ENCODE results near the gene ST8SIA1.

The ST8SIA1 gene

GRCh38 chr12:22307811-22308210, 26.7 kb downstream of the ST8SIA1 start:
- Histone ChIP-seq H3K4me2 (ENCODE audit: low read depth, low read length) (no peak overlapping the region), H3K79me2 (ENCODE audit: low read length) (no peaks in the 10 kb centered on the region), H3K36me3 (replicated peaks; ENCODE audit: insufficient read depth, low read length) (no peaks in the 10 kb centered on the region), H3K27me3 (replicated peaks; ENCODE audit: insufficient read depth, low read length) (no peaks in the 10 kb centered on the region), H3F3A (ENCODE audit: insufficient read depth, low read length) (no peaks in the 10 kb centered on the region), H3K4me3 (ENCODE audit: low read length) (no peak overlapping the region), H3K27ac (ENCODE audit: low read length) (no peak overlapping the region), H3K9me2 (replicated peaks; ENCODE audit: insufficient read depth, low read length) (no peaks in the 10 kb centered on the region), H3K9me3 (replicated peaks; ENCODE audit: insufficient read depth, low read length) (no peaks in the 10 kb centered on the region), H3K4me1 (ENCODE audit: low read length) (no peaks in the 10 kb centered on the region), H3K9ac (ENCODE audit: low read length) (no peak overlapping the region), H2AFZ (ENCODE audit: low read length) (no peak overlapping the region), H4K20me1 (ENCODE audit: insufficient read depth, low read length) (no peaks in the 10 kb centered on the region)
- DNase-seq = no peak
- TF ChIP-seq EZH2phosphoT487 (IDR thresholded peaks at IDR 0.05; ENCODE audit: low read length) (no peak), CTCF (IDR thresholded peaks at IDR 0.05; ENCODE audit: low read length) (no peak), EZH2 (optimal IDR thresholded peaks at IDR 0.05; ENCODE audit: low read depth, low read length) (no peak)

- H2AFZ ChIP-seq (ENCODE audit: low read length) = no peak overlapping the region
- H3K27me3 ChIP-seq (replicated peaks; ENCODE audit: insufficient read depth, low read length) = no peaks in the 10 kb centered on the region
- no peak for DNase-seq
- H3K27ac ChIP-seq (ENCODE audit: low read length) = no peak overlapping the region
- H4K20me1 ChIP-seq (ENCODE audit: insufficient read depth, low read length) = no peaks in the 10 kb centered on the region
- H3K36me3 ChIP-seq (replicated peaks; ENCODE audit: insufficient read depth, low read length) = no peaks in the 10 kb centered on the region
- no peak overlapping the region for H3K4me3 ChIP-seq (ENCODE audit: low read length)
- H3K9ac ChIP-seq (ENCODE audit: low read length) = no peak overlapping the region
- TF ChIP-seq EZH2phosphoT487 (IDR thresholded peaks at IDR 0.05; ENCODE audit: low read length) (no peak), EZH2 (optimal IDR thresholded peaks at IDR 0.05; ENCODE audit: low read depth, low read length) (no peak), CTCF (IDR thresholded peaks at IDR 0.05; ENCODE audit: low read length) (no peak)
- H3K4me2 ChIP-seq (ENCODE audit: low read depth, low read length) = no peak overlapping the region
- H3K9me3 ChIP-seq (replicated peaks; ENCODE audit: insufficient read depth, low read length) = no peaks in the 10 kb centered on the region
- no peaks in the 10 kb centered on the region for H3K4me1 ChIP-seq (ENCODE audit: low read length)
- H3K79me2 ChIP-seq (ENCODE audit: low read length) = no peaks in the 10 kb centered on the region
- H3K9me2 ChIP-seq (replicated peaks; ENCODE audit: insufficient read depth, low read length) = no peaks in the 10 kb centered on the region
- H3F3A ChIP-seq (ENCODE audit: insufficient read depth, low read length) = no peaks in the 10 kb centered on the region
Measured at GRCh38 chr12:22306311-22306710, 28.2 kb downstream of the ST8SIA1 start.

GRCh38 chr12:22304341-22304740, 30.2 kb downstream of the ST8SIA1 start:
- no peak overlapping the region for H2AFZ ChIP-seq (ENCODE audit: low read length)
- H3F3A ChIP-seq (ENCODE audit: insufficient read depth, low read length) = no peaks in the 10 kb centered on the region
- no peaks in the 10 kb centered on the region for H3K36me3 ChIP-seq (replicated peaks; ENCODE audit: insufficient read depth, low read length)
- no peaks in the 10 kb centered on the region for H3K9me2 ChIP-seq (replicated peaks; ENCODE audit: insufficient read depth, low read length)
- H3K4me2 ChIP-seq (ENCODE audit: low read depth, low read length) = no peak overlapping the region
- no peaks in the 10 kb centered on the region for H3K4me1 ChIP-seq (ENCODE audit: low read length)
- no peaks in the 10 kb centered on the region for H4K20me1 ChIP-seq (ENCODE audit: insufficient read depth, low read length)
- no peaks in the 10 kb centered on the region for H3K79me2 ChIP-seq (ENCODE audit: low read length)
- TF ChIP-seq EZH2phosphoT487 (IDR thresholded peaks at IDR 0.05; ENCODE audit: low read length) (no peak), EZH2 (optimal IDR thresholded peaks at IDR 0.05; ENCODE audit: low read depth, low read length) (no peak)
- no peak overlapping the region for H3K4me3 ChIP-seq (ENCODE audit: low read length)
- no peak for DNase-seq
- H3K27ac ChIP-seq (ENCODE audit: low read length) = no peak overlapping the region
- no peaks in the 10 kb centered on the region for H3K9me3 ChIP-seq (replicated peaks; ENCODE audit: insufficient read depth, low read length)
- no peaks in the 10 kb centered on the region for H3K27me3 ChIP-seq (replicated peaks; ENCODE audit: insufficient read depth, low read length)
- H3K9ac ChIP-seq (ENCODE audit: low read length) = no peak overlapping the region

GRCh38 chr12:22299294-22299912, 35.1 kb downstream of the ST8SIA1 start:
- H3K9me2 ChIP-seq (replicated peaks; ENCODE audit: insufficient read depth, low read length) = no peaks in the 10 kb centered on the region
- TF ChIP-seq EZH2phosphoT487 (IDR thresholded peaks at IDR 0.05; ENCODE audit: low read length) (no peak), EZH2 (optimal IDR thresholded peaks at IDR 0.05; ENCODE audit: low read depth, low read length) (no peak), CTCF (IDR thresholded peaks at IDR 0.05; ENCODE audit: low read length) (no peak)

More at GRCh38 chr12:22299294-22299912, 35.1 kb downstream of the ST8SIA1 start:
- DNase-seq = no peak
- Histone ChIP-seq H3K27ac (ENCODE audit: low read length) (no peak overlapping the region), H4K20me1 (ENCODE audit: insufficient read depth, low read length) (no peaks in the 10 kb centered on the region), H3K4me1 (ENCODE audit: low read length) (no peaks in the 10 kb centered on the region), H3F3A (ENCODE audit: insufficient read depth, low read length) (no peaks in the 10 kb centered on the region), H3K79me2 (ENCODE audit: low read length) (no peaks in the 10 kb centered on the region), H3K36me3 (replicated peaks; ENCODE audit: insufficient read depth, low read length) (no peaks in the 10 kb centered on the region), H2AFZ (ENCODE audit: low read length) (no peak overlapping the region), H3K9ac (ENCODE audit: low read length) (no peak overlapping the region), H3K4me3 (ENCODE audit: low read length) (no peak overlapping the region), H3K4me2 (ENCODE audit: low read depth, low read length) (no peak overlapping the region), H3K27me3 (replicated peaks; ENCODE audit: insufficient read depth, low read length) (no peaks in the 10 kb centered on the region), H3K9me3 (replicated peaks; ENCODE audit: insufficient read depth, low read length) (no peaks in the 10 kb centered on the region)
